A204.1 (cell line): ENCODE measurements around the gene RCBTB2.
"Not testable (repeated sequence)": the region's sequence is repeated elsewhere in the genome, so short reads cannot be mapped to it uniquely, and the experiment has no call there.

ENCODE experiments used
- FAIRE-seq: peaks from 2 replicates; lab custom pipeline; 2012; peaks lifted over from hg19 to GRCh38; lab: Jason Lieb, UNC

RCBTB2 gene

GRCh38 chr13:48493066-48493765 lies 39.7 kb downstream of the RCBTB2 start:
- FAIRE-seq, result no peak

GRCh38 chr13:48492470-48493065 lies 40.3 kb downstream of the RCBTB2 start:
- FAIRE-seq, result no peak

GRCh38 chr13:48492096-48492440 lies 40.8 kb downstream of the RCBTB2 start:
- FAIRE-seq, result no peak

- FAIRE-seq, result no peak
Measured at GRCh38 chr13:48491423-48492095, 41.3 kb downstream of the RCBTB2 start.

- no peak for FAIRE-seq
Measured at GRCh38 chr13:48490241-48490640, 42.6 kb downstream of the RCBTB2 start.

- FAIRE-seq, result no peak
Measured at GRCh38 chr13:48489666-48490065, 43.2 kb downstream of the RCBTB2 start.

GRCh38 chr13:48488995-48489394 lies 43.9 kb downstream of the RCBTB2 start:
- no peak for FAIRE-seq

GRCh38 chr13:48487968-48488367 lies 44.9 kb downstream of the RCBTB2 start:
- FAIRE-seq, result no peak

- FAIRE-seq, result no peak
Measured at GRCh38 chr13:48486836-48487235, 46.0 kb downstream of the RCBTB2 start.

GRCh38 chr13:48486362-48486761 lies 46.5 kb downstream of the RCBTB2 start:
- no peak for FAIRE-seq

- no peak for FAIRE-seq
Measured at GRCh38 chr13:48485432-48485831, 47.4 kb downstream of the RCBTB2 start.

GRCh38 chr13:48483575-48483974 lies 49.3 kb downstream of the RCBTB2 start:
- FAIRE-seq, result no peak

- no peak for FAIRE-seq
Measured at GRCh38 chr13:48478391-48478790, 54.5 kb downstream of the RCBTB2 start.

- peak; percentile 56 for FAIRE-seq
Measured at GRCh38 chr13:48477191-48477855, 55.6 kb downstream of the RCBTB2 start.

- FAIRE-seq, result no peak
Measured at GRCh38 chr13:48476686-48477085, 56.2 kb downstream of the RCBTB2 start.

- no peak for FAIRE-seq
Measured at GRCh38 chr13:48476215-48476614, 56.7 kb downstream of the RCBTB2 start.

GRCh38 chr13:48475230-48475629 lies 57.6 kb downstream of the RCBTB2 start:
- FAIRE-seq, result no peak

- no peak for FAIRE-seq
Measured at GRCh38 chr13:48457578-48458242, 75.2 kb downstream of the RCBTB2 start.

- FAIRE-seq, result no peak
Measured at GRCh38 chr13:48456546-48456945, 76.3 kb downstream of the RCBTB2 start.

GRCh38 chr13:48451196-48451595 lies 81.7 kb downstream of the RCBTB2 start:
- FAIRE-seq, result not testable (repeated sequence)

GRCh38 chr13:48449656-48450055 lies 83.2 kb downstream of the RCBTB2 start:
- no peak for FAIRE-seq

- no peak for FAIRE-seq
Measured at GRCh38 chr13:48448959-48449614, 83.8 kb downstream of the RCBTB2 start.
